ENCODE measurements around the gene MRPS6.
A peak's percentile ranks its signal among the peaks of the same experiment; 100 is the strongest.

Gene MRPS6

GRCh38 chr21:34085129-34085528, 11.8 kb downstream of the MRPS6 start:
- TF ChIP-seq CTCF (IDR thresholded peaks at IDR 0.05; ENCODE audit: insufficient read depth, low read depth, low read length, missing control alignments): no peak
- no peak for DNase-seq (ENCODE audit: low read depth)
- no peak overlapping the region for H3K4me3 ChIP-seq (ENCODE audit: low read length)

GRCh38 chr21:34086887-34087306, 13.5 kb downstream of the MRPS6 start:
- no peak overlapping the region for H3K4me3 ChIP-seq (ENCODE audit: low read length)
- DNase-seq (ENCODE audit: low read depth): no peak
- no peak for TF ChIP-seq CTCF (IDR thresholded peaks at IDR 0.05; ENCODE audit: insufficient read depth, low read depth, low read length, missing control alignments)

- no peak overlapping the region for H3K4me3 ChIP-seq (ENCODE audit: low read length)
- no peak for DNase-seq (ENCODE audit: low read depth)
- no peak for TF ChIP-seq CTCF (IDR thresholded peaks at IDR 0.05; ENCODE audit: insufficient read depth, low read depth, low read length, missing control alignments)
Observed at GRCh38 chr21:34088752-34089151, 15.4 kb downstream of the MRPS6 start.

- H3K4me3 ChIP-seq (ENCODE audit: low read length): no peak overlapping the region
- no peak for DNase-seq (ENCODE audit: low read depth)
- TF ChIP-seq CTCF (IDR thresholded peaks at IDR 0.05; ENCODE audit: insufficient read depth, low read depth, low read length, missing control alignments): no peak
Observed at GRCh38 chr21:34091032-34091431, 17.7 kb downstream of the MRPS6 start.

- DNase-seq (ENCODE audit: low read depth): no peak
- peak; percentile 31 for TF ChIP-seq CTCF (IDR thresholded peaks at IDR 0.05; ENCODE audit: insufficient read depth, low read depth, low read length, missing control alignments)
- H3K4me3 ChIP-seq (ENCODE audit: low read length): no peak overlapping the region
Observed at GRCh38 chr21:34091607-34092006, 18.2 kb downstream of the MRPS6 start.

GRCh38 chr21:34092262-34092921, 19.0 kb downstream of the MRPS6 start:
- DNase-seq (ENCODE audit: low read depth): no peak
- H3K4me3 ChIP-seq (ENCODE audit: low read length): no peak overlapping the region
- TF ChIP-seq CTCF (IDR thresholded peaks at IDR 0.05; ENCODE audit: insufficient read depth, low read depth, low read length, missing control alignments): no peak

GRCh38 chr21:34093083-34093482, 19.7 kb downstream of the MRPS6 start:
- no peak for DNase-seq (ENCODE audit: low read depth)
- no peak for TF ChIP-seq CTCF (IDR thresholded peaks at IDR 0.05; ENCODE audit: insufficient read depth, low read depth, low read length, missing control alignments)
- H3K4me3 ChIP-seq (ENCODE audit: low read length): no peak overlapping the region
